ENCODE results near the gene RRP1B.

GRCh38 chr21:43634618-43635017 is 24.7 kb upstream of the RRP1B start:
- TF ChIP-seq, protein P1, sequence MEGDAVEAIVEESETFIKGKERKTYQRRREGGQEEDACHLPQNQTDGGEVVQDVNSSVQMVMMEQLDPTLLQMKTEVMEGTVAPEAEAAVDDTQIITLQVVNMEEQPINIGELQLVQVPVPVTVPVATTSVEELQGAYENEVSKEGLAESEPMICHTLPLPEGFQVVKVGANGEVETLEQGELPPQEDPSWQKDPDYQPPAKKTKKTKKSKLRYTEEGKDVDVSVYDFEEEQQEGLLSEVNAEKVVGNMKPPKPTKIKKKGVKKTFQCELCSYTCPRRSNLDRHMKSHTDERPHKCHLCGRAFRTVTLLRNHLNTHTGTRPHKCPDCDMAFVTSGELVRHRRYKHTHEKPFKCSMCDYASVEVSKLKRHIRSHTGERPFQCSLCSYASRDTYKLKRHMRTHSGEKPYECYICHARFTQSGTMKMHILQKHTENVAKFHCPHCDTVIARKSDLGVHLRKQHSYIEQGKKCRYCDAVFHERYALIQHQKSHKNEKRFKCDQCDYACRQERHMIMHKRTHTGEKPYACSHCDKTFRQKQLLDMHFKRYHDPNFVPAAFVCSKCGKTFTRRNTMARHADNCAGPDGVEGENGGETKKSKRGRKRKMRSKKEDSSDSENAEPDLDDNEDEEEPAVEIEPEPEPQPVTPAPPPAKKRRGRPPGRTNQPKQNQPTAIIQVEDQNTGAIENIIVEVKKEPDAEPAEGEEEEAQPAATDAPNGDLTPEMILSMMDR (IDR thresholded peaks at IDR 0.05): no peak
- TF ChIP-seq EZH2 (IDR thresholded peaks at IDR 0.05; ENCODE audit: borderline replicate concordance, insufficient read depth, low read depth, low read length, poor library complexity, severe bottlenecking): no peak

Measured in B cell (primary cell).